ENCODE results near the gene MRLN. TPM values are rescaled to one million over a fixed set of nuclear protein-coding genes. Genes with fewer than 3 reads are reported as not detected.
"Not testable (repeated sequence)": the region's sequence is repeated elsewhere in the genome, so short reads cannot be mapped to it uniquely, and the experiment has no call there.

Gene MRLN
- 0.87 TPM for polyA plus RNA-seq (2013, experiment 1 of 2; ENCODE audit: insufficient read length)
- polyA plus RNA-seq (2013, experiment 2 of 2; ENCODE audit: insufficient read length): not detected

DNA sequence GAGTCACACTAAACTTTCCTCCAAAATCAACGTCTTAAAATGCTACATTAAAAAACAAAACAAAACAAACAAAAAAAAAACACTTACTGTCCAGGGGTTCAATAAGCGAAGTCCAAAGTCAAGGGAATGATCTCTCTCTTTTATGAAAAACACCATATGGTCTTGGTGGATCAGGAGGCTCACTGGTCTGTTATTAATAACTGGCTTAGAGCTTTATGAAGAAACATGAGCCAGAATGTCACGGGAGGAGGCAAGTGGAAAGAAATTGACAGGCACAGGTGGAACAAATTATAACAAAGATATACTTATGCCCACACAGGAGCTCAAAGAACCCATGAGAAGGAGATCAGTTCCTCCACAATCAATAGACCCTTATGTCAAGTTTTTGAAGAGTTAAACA, at the start of gene MRLN:
TSS of gene MRLN (minus strand) at position 189 of the 400 bp plus-strand sequence.
- no peak for DNase-seq

DNA sequence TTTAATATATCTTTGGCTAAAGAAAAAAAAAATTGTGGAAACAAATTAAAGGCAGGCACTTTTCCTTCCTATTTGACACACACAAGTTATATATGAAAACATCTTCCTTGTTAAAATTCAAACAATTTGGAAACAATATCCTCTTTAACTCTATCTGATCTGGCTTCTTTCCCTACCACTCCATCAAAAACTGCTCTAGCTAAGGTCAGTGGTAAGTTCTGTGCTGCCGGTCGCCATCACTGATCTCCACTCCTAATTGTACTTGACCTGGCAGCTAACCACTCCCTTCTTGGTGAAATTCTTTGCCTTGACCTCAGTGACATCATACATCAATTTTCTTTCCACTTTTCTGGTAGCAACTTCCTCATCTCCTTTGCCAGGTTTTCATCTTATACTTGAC, 47.9 kb upstream of the MRLN start:
- no peak for DNase-seq

DNA sequence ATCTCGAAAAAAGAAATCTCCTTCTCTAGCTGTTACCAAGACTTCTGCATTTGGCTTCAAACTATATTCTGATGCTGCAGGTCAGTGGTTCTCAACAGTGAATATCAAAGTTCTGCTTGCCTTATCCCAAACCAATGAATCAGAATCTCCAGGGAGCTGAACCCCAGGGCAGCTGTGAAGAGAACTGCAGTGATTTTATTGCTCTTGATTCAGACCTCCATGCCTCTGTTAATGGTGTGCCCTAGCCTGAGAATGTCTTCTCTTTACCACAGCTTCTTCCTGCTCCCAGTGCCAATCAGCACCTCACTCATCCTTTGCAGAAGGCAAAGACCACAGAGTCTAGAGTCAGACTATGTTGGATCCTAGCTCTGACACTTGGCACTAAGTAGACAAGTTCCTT, 46.2 kb upstream of the MRLN start:
- DNase-seq: no peak

DNA sequence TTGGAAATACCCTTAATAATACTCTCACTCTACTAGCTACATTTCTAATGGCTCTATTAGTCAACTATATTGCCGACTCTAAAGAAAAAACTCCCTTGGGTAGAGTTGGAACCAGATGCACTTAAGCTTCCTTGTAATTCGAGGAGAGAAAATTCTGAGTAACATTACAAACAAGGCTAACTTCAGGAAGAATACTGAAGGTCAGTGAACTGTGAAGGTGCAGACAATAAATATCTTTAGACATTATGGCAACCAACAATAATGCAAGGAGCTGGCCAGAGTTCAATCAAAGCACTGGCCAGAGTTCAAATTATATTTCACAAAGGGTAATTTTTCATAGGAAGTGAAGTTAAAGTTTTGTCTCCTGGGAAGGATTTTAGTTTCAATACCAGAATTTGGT, 40.7 kb upstream of the MRLN start:
- no peak for DNase-seq

DNA sequence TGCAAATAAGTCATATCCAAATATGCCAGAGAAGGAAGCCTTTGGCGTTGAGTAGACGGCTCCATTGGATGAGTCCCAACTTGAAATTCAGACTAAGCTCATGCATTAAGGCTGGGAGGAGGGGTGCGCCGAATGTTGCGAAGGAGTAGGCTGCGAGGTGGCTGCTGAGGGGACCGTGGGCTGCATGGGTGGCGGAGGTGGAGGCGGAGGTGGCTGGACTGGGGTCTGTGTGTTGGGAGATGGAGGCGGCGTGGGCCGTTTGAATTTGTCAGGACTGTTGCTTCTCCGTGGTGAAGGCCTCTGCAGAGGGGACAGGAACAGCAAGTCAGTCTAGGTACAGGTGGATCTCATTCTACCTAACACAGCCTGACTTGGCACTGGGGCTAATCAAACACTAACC, 39.6 kb upstream of the MRLN start:
- DNase-seq: no peak

DNA sequence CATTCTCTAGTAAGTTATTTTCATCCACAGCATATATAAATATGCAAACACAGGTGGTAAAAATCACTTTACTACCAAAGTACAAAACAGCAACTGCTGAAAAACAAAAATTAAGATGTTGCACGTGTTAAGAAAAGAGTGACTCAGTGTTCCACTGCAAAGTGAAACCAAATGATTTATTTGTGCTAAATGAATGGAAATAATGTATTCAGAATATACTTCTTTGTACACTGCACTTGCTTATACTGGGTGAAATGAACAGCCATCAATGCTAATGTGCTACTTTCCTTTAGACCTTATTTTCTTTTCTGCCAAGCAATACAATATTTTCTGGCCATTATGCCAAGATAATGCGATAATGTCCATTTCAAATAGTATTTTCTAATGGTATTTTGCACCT, 38.3 kb upstream of the MRLN start:
- DNase-seq: no peak

DNA sequence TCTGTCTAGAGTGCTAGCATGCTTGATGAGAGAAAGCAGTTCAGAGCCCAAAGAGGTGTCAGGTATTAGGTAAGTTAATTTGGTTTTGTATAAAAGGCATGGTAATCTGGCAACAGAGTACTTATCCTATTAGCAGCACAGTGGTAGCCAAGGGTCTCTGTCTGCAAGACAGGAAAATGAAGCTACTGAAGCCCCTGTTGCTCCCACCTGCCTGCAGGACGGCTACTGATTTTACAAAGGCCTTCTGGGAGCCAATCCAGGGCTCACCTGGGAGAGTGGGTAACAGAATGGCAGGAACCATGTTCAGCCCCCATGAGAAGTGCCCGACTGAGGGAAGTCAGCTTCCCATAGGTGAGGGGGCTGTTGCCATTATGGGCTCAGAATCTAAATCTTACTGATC, 36.8 kb upstream of the MRLN start:
- DNase-seq: not testable (repeated sequence)

DNA sequence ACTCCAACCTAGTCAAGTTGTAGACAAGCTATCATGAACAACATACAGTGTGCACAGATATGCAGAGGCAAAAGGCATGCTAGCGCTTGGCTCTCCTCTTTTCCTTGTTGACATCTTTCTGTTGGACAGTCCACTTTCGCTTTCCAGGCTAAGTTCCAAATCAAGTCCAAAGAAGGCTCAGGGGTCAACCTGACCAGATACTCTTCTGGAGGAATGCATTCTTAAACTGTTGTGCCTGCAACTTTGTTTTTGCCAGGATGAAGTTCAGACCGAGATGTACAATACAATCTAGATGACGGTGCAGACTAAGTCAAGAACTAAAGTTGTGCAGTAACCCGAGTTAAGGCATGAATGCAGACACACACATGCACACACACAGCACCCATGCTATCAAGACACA, 35.7 kb upstream of the MRLN start:
- DNase-seq: not testable (repeated sequence)

DNA sequence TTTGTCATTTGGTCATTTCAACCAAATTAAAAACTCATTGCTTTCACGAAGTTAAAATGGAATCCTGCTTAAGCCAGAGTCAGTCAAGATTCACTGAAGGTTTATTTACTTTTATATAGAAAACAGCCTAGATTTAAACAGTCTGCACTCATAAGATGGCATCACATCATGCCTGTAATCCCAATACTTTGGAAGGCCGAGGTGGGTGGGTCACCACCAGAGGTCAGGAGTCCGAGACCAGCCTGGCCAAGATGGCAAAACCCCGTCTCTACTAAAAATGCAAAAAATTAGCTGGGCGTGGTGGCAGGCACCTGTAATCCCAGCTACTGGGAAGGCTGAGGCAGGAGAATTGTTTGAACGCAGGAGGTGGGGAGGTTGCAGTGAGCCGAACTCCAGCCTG, 33.8 kb upstream of the MRLN start:
- DNase-seq: not testable (repeated sequence)

DNA sequence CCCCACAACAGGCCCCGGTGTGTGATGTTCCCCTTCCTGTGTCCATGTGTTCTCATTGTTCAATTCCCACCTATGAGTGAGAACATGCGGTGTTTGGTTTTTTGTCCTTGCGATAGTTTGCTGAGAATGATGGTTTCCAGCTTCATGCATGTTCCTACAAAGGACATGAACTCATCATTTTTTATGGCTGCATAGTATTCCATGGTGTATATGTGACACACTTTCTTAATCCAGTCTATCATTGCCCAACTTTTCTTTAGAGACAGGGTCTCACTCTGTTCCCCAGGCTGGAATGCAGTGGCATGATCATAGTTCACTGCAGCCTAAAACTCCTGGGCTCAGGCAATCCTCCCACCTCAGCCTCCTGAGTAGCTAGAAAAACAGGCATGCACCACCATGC, 32.2 kb upstream of the MRLN start:
- DNase-seq: not testable (repeated sequence)

DNA sequence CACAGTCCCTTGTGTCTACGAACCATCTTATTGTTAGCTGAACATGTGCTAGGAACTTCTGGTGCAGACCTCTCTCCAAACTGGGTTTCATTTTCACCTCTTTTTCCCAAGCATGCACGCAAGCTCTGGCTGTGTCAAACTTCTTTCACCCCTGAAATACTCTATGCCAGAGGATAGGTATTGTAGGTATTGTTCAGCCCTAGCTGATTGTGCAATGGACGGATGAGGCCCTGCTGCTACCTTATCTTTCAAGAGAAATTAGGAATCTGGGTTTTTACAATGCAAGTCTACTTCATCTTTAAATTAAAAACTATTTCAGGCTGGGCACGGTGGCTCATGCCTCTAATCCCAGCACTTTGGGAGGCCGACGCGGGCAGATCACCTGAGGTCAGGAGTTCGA, 28.3 kb upstream of the MRLN start:
- DNase-seq: no peak

DNA sequence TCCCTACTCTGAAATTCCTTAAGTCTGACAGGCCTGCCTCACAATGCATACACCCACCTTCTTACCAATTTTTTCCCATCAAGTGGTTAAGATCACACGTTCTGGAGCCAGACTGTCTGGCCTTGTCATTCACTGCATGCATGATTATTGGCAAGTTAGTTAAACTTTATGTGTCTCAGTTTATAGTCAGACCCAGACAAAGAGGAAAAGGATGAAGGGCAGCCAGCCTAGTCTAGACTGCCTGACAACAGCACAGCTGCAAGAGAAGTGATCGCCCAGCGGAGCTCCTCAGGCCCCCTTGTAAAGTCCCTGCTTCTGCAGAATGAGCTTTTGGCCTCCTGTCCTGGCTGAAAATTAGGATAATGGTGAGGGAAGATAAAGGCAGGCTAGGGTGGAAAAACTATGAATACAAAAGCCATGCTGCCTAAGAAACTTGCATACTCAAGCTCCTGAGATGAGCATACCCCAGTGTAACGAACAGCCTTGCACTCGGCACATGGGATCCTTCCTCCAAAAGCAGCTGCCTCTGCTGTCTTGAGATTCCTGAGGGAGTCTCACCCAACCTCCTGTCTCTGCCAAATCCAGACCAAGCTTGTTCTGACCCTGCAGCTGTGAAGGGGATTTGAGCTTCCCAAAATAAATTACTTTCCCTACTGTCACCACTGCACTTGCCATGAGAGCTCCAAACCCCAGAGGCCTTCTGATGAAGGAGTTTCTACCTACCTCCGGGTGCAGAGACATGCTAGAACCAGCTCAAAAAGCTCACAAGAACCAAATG, 26.7 kb upstream of the MRLN start:
- no peak for DNase-seq

DNA sequence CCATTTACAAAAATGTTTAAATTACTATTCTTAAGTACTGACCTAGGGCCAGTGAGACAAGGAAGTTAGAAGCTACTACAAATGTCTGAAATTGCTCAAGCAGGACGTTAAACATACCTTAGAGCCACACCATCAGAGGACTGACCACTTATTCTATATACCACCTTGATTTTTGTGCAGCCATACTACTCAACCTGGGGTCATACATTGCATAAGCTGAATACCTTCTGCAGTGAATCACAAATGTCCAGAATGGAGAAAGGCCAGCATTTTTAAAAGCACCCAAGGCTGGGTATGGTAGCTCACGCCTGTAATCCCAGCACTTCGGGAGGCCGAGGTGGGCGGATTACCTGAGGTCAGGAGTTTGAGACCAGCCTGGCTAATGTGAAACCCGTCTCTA, 21.2 kb upstream of the MRLN start:
- DNase-seq: no peak

DNA sequence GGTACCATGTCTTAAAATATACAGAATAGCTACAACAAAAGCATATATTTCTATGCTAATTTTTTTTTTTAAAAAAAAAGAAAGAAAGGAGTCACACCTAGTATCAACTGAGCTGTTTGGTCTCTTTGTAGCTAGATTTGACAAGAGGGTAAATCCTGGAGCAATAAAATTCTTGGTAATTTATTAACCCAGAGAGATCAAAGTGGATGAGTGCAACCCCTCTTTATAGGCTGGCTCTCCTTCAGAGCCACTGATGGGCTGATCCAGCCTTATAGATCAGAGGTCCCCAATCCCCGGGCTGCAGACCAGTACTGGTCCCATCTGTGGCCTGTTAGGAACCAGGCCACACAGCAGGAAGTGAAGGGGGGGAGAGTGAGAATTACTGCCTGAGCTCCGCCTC, 19.8 kb upstream of the MRLN start:
- DNase-seq: no peak

DNA sequence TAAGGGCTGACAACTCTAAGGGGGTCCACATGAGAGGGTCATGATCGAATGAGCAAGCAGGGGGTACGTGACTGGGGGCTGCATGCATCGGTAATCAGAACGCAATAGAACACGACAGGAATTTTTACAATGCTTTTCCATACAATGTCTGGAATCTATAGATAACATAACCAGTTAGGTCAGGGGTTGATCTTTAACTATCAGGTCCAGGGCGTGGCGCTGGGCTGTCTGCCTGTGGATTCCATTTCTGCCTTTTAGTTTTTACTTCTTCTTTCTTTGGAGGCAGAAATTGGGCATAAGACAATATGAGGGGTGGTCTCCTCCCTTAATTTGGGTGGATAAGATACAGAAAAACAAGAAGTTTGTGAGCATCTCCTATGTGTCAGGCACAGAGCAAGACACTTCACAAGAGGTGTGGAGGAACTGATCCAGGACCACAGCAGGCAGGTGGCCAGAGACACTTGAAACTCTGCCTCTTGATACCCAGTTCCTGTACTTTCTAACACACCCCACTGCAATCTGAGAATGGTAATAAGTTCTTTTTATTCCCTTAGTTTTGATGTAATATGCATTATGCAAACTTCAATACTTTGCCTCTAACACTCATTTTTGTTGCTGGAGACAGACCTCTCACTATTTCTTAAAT, 18.0 kb upstream of the MRLN start:
- DNase-seq: no peak

DNA sequence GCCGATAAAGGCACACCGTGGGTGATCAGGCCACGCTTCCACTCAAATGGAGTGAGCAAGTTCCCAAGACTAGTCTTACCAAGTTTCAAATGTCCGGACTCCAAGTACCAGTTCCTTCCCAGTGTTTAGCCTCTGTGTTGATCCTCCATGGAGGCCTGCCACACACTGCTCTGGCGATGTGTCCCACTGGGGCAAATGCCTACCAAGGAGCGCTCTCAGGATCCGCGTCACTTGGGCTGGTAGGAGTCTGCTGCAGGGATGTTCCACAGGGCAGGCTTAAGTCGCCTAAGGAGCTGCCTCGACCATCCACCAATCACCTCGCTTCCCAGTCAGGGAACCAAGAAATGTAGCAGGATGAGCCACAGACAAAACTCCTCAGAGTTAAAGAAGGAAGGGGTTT, 17.4 kb upstream of the MRLN start:
- no peak for DNase-seq

DNA sequence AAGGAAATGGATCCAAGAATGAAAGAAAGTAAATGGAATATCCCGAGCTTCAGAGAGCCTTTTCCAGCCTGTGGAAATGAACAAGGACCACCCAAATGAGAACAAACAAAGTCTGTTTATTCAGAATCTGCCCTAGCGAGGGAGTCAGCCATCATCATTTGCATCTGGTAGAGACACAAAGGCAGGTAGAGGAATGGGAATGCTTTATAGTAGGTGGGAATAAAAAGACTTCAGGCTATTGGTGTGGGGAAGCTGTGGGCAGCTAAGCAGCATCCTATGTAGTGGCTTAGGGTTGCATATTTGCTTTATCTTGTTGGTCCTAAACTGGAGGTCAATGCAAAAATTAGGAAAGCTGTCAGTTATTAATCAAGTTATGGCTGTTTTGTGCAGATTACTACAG, 9.2 kb upstream of the MRLN start:
- DNase-seq: no peak

DNA sequence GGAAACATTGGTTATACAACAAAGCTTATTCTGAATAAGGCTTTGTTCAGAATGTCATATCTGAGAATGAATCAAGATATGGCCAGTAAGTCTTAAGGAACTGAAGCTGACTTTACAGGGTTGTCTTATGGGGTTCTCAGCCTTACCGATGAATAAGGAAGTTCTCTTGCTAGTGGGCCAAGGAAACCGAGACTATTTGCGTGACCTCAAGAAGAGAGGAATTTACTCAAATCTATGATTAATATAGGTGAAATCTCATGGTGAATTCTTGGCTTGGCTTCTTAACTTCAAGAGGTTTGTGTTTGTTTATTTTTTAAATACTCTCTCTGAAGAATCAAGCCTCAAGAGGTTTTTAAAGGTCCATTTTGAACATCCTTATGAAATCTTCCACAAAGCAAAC, 4.7 kb upstream of the MRLN start:
- peak; percentile 6 for DNase-seq

DNA sequence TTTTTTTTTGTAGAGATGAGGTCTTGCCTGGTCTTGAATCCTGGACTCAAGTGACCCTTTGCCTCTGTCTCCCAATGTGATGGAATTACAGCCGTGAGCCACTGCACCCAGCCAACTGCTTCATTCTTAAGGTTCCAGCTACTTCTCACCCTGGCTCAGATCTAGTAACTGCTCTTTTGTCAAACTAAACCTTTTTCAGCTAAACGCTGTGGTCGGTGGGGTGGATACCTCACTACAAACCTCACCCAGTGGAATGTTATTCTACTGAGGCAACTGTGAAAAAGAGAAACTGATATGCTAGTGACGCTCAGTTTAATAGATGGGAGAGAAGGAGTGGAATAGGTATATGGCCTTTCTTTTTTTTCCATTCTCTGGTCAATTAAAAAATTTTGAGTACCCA, 1.7 kb upstream of the MRLN start:
- DNase-seq: no peak

DNA sequence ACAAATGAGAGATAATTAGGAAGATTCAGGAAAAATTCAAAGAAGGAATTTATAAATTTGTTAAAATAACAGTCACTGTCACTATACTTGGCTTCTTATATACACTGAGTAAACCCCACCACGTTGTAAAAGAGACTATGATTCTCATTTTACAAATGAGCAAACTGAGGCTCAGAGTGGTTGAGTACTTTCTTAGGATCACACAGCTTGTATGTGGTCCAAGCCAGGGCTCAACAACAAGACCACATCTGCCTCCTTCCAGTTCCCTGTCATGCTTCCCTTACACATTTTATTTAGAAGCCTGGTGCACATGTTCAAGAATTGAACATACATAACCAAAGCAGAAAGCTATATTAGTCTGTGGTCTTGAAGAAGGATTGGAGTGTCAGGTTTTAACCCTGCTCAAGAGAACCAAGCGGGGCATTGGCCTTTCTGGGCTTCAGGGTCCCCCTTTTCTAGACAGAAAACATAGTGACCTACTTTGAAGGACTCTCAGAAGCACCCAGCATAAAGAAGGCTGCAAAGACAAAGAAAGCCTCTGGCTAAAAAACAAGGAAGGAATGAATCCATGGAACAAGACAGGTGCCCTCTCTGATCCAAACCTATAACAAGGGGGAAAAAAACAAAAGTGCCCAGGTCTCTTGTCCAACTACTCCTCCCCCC, 846 bp downstream of the MRLN start:
- no peak for DNase-seq

DNA sequence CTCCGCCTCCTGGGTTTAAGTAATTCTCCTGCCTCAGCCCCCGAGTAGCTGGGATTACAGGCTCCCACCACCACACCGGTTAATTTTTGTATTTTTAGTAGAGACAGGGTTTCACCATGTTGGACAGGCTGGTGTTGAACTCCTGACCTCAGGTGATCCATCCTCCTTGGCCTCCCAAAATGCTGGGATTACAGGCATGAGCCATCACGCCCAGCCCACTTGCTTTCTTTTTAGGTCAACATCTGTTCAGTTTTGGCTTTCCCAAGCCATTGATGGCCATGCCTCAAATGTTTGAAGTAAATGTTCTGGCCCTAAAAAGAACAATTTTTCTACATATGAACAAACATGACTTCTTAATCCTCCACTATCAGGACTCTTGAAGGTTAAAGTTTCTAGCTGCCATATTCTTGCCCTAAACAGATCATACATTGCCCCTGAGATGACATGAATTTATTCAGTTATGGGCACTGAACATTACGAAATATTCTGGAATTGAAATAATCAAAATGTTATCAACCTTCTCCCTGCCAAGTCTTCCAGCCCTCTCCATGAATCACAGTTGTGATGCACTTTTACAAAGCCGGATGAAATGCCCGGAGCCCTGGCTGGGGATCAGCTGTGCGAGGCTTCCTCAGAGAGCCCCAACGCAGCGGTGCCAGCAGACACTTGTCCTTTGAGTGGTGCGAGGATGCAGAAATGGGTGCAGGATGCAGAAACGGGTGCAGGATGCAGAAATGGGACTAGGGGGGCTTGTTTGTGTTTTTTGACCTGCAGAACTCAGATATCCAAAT, 2.9 kb downstream of the MRLN start:
- no peak for DNase-seq

DNA sequence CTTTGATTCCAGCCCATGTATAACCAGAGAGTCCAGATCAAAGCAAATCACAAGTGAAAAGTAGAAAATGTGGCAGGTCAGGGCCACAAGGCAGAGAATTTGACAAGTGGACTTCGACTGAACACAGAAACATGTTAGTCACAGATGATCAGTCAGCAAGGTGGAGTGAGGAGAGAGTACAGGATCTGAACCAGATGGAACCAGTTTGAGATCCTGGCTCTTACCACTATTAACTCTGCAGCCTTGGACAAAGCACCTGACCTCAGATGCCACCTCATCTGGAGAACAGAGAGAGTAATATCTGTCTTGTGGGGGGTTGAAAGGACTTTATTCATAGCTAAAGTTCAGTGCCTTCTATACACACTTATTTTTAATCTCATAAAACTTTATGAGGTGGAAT, 4.4 kb downstream of the MRLN start:
- DNase-seq: no peak

DNA sequence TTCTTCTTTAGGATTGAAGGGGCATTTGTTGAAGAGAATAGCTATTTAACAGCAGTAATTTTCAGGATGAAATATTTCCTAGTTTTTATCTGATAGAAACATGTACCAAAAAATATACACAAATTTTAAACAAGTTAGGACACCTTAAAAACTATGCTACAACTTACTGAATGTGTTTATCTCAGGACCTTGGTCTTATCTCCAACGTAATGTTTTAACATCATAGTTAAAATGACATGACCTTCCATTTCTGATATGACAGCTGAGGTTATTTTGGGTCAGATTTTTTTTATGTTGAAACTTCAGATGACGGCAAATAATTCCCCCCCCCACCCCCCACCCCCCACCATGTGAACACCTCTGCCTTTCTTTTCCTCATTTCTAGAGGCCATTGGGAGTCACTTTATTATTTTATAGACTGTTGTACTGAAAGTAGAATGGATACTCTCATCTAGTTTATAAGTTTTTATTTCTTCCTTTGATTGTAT, 8.0 kb downstream of the MRLN start:
- DNase-seq: no peak
